SK-N-SH treated with all-trans-retinoic acid at 6 μM for 48 hours (cell line): ENCODE data around the gene COX11.

Experiments used
- ARNTL ChIP-seq: fragments of 450-650 bp; formaldehyde crosslinking; IDR thresholded peaks from 2 replicates; pipeline ENCODE4 v1.5.0; 2020; ENCODE audit warnings: low read depth, mild to moderate bottlenecking, moderate library complexity, borderline replicate concordance
- PATZ1 ChIP-seq: fragments of 250-450 bp; sonication (Bioruptor Pico); IDR thresholded peaks from 2 replicates; pipeline ENCODE4 v1.8.0; 2020; ENCODE audit warnings: mild to moderate bottlenecking, moderate library complexity, borderline replicate concordance
- ZNF565 ChIP-seq: fragments of 450-650 bp; formaldehyde crosslinking; conservative IDR thresholded peaks from 2 replicates; pipeline ENCODE4 v1.5.0; 2020; ENCODE audit warnings: low read depth, mild to moderate bottlenecking, moderate library complexity

- TF ChIP-seq PATZ1 (CRISPR knock-in tag) (no peak), ARNTL (CRISPR knock-in tag) (no peak), ZNF565 (CRISPR knock-in tag) (no peak)
Measured at GRCh38 chr17:54967621-54968261, 713 bp downstream of the COX11 start.
